Body of pancreas (tissue), 4 donors: ENCODE results near the gene ARPC5. TPM values are rescaled to one million over a fixed set of nuclear protein-coding genes. Genes with fewer than 3 reads are reported as not detected.

Experiments used
- ATAC-seq: fragments of 150-250 bp; one replicate; pipeline ENCODE4 v1.9.1; 2016
- DNase-seq, 4 donors: peaks; one replicate each; pipeline ENCODE4 v3.0.0-alpha.2; 2019
- H3K27ac ChIP-seq, 4 donors: fragments of 200-600 bp; sonication (generic); 1 replicate in 3 of 4; 2 replicates in 1 of 4; pipeline versions ENCODE4 v1.5.1 to v1.6.1; 2016 to 2019; ENCODE audit warnings: mild to moderate bottlenecking in 1 of 4, mixed read lengths in 1 of 4, moderate library complexity in 1 of 4
- H3K27me3 ChIP-seq, 2 donors: fragments of 200-600 bp; sonication (generic); one replicate each; pipeline ENCODE4 v1.6.0; 2016; ENCODE audit warnings: mild to moderate bottlenecking in 1 of 2
- H3K36me3 ChIP-seq, 2 donors: fragments of 200-600 bp; sonication (generic); replicated peaks in 1 of 2; 2 replicates each; pipeline ENCODE4 v1.5.1; 2016; ENCODE audit warnings: low read depth in 2 of 2; ENCODE audit not compliant: insufficient read depth in 1 of 2
- H3K4me1 ChIP-seq: fragments of 200-600 bp; sonication (generic); one replicate; pipeline ENCODE4 v1.6.0; 2016
- H3K4me3 ChIP-seq, 2 donors: fragments of 200-600 bp; sonication (generic); 1 replicate in 1 of 2; 2 replicates in 1 of 2; pipeline ENCODE4 v1.5.1; 2016 to 2019
- H3K9me3 ChIP-seq, 3 donors: fragments of 200-600 bp; sonication (generic); 1 replicate in 2 of 3; 2 replicates in 1 of 3; pipeline ENCODE4 v1.5.1; 2016
- POLR2A ChIP-seq, 3 donors: fragments of 450-650 bp; IDR thresholded peaks; one replicate each; pipeline ENCODE4 v1.6.1; 2016; ENCODE audit warnings: antibody characterized with exemption in 3 of 3, mild to moderate bottlenecking in 2 of 3
- WGBS, 2 donors: methylation state at CpG; one replicate each; pipeline ENCODE4 v1.1.5; 2017; 5-methylcytosine and 5-hydroxymethylcytosine counted together
- intact Hi-C: fragments of 100-400 bp; cut with DNase I; formaldehyde crosslinking; loops from one replicate; pipeline ENCODE4 v1.15.1; 2023
- total RNA-seq, 2 donors: library from RNA; depleted of rRNA; stranded (reverse); fragments of >200 nt; gene quantifications; one replicate each; pipeline ENCODE4 v1.1.0, GENCODE V29; 2016
- TF ChIP-seq, protein P1 (sequence below), 7 experiments: fragments of 450-650 bp in 4 of 7; fragments of 200-600 bp in 3 of 7; sonication (generic) in 3 of 7; IDR thresholded peaks; one replicate each; pipeline ENCODE4 v1.5.1; 2016 to 2019; ENCODE audit warnings: antibody characterized with exemption in 7 of 7

The ARPC5 gene
- total RNA-seq, 2 donors from 2014 or later: 29.3 to 52.4 TPM

DNA sequence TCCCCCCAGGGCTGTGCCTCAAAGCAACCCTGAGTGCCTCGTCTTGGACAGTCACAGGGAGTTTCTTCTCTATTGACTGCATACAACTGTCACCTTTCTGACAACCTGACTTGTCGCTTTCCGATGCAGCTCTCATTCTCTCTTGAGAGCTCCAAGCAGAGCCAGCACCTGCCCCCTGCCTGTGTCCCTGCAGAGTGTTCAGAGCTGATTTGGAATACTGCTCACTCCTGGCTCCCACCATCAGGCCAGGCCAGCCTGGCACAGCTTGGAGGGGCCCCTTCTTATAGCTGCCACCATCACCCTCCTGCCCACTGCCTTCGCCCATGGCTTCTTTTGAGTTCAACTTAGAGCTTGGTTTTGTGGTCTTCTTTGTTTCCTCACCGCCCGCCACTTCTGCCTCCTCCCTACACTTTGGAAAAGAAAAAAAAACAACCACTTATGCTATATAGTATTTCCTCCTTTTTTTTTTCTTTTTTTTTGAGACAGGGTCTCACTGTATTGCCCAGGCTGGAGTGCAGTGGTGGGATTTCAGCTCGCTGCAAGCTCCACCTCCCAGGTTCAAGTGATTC, 57.6 kb downstream of the ARPC5 start:
- Histone ChIP-seq H3K4me1 (no peaks in the 10 kb centered on the region), H3K27me3 (no peaks in the 10 kb centered on the region), H3K27ac (no peak overlapping the region), H3K4me3 (no peak overlapping the region), H3K36me3 (no peaks in the 10 kb centered on the region), H3K9me3 (no peaks in the 10 kb centered on the region)
- no peak for TF ChIP-seq POLR2A (IDR thresholded peaks at IDR 0.05)
- TF ChIP-seq, protein P1, sequence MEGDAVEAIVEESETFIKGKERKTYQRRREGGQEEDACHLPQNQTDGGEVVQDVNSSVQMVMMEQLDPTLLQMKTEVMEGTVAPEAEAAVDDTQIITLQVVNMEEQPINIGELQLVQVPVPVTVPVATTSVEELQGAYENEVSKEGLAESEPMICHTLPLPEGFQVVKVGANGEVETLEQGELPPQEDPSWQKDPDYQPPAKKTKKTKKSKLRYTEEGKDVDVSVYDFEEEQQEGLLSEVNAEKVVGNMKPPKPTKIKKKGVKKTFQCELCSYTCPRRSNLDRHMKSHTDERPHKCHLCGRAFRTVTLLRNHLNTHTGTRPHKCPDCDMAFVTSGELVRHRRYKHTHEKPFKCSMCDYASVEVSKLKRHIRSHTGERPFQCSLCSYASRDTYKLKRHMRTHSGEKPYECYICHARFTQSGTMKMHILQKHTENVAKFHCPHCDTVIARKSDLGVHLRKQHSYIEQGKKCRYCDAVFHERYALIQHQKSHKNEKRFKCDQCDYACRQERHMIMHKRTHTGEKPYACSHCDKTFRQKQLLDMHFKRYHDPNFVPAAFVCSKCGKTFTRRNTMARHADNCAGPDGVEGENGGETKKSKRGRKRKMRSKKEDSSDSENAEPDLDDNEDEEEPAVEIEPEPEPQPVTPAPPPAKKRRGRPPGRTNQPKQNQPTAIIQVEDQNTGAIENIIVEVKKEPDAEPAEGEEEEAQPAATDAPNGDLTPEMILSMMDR (IDR thresholded peaks at IDR 0.05): no peak
- intact Hi-C loops: no loop called here
- ATAC-seq (no peak), DNase-seq (no peak)
- 77 to 88% methylated on average over 7 of the region's 7 CpGs for WGBS, 2 donors

DNA sequence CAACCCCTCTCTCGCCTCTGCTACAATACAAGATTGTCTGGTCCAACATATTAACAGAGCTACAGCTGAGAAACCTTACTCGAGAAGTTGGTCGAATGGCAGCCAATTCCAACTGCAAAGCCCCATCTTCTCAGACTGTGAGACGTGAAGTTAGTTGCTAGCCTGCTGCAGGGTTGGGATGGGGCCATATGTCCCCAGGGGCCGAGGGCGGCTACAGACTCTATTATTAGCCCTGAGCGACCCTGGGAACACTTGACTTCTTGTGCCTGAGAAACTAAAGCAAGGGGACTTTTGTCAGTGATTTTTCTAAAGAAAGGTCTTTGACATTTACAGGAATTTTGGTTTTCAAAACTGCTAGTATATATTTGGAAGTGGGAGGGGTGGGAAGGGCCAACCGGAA, 59.0 kb downstream of the ARPC5 start:
- no peak for ATAC-seq
- intact Hi-C loops: no loop called here
- Histone ChIP-seq H3K4me1 (no peaks in the 10 kb centered on the region), H3K36me3 (no peaks in the 10 kb centered on the region), H3K27me3 (no peaks in the 10 kb centered on the region), H3K9me3 (no peaks in the 10 kb centered on the region), H3K4me3 (no peak overlapping the region), H3K27ac (no peak overlapping the region)
- TF ChIP-seq POLR2A (IDR thresholded peaks at IDR 0.05): no peak
- TF ChIP-seq, protein P1 (IDR thresholded peaks at IDR 0.05): no peak
- DNase-seq: no peak
- 58 to 69% methylated on average over 8 of the region's 8 CpGs for WGBS, 2 donors

DNA sequence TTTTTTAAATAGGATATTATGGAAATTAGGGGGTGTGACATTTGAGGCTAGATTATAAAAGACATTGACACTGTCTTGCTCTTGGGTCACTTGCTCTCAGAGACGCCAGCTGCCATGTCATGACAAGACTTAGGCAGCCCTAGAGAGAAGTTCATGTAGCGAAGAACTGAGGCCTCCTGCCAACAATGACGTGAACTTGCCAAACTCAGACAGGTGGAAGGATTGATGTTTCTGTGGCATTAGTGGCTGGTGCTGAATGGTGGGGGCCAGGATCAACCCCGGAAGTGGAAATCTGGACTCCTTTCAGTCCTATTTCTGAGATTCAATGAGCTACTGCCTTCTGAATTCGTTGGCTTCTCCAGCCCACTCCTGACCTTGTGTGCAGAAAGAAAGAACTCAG, 60.0 kb downstream of the ARPC5 start:
- Histone ChIP-seq H3K9me3 (no peaks in the 10 kb centered on the region), H3K4me1 (no peaks in the 10 kb centered on the region), H3K27me3 (no peaks in the 10 kb centered on the region), H3K4me3 (no peak overlapping the region), H3K36me3 (no peaks in the 10 kb centered on the region), H3K27ac (no peak overlapping the region)
- intact Hi-C loops: no loop called here
- ATAC-seq (no peak), DNase-seq (no peak)
- 73 to 74% methylated on average over 5 of the region's 5 CpGs for WGBS, 2 donors
- TF ChIP-seq, protein P1 (IDR thresholded peaks at IDR 0.05): no peak
- TF ChIP-seq POLR2A (IDR thresholded peaks at IDR 0.05): no peak

DNA sequence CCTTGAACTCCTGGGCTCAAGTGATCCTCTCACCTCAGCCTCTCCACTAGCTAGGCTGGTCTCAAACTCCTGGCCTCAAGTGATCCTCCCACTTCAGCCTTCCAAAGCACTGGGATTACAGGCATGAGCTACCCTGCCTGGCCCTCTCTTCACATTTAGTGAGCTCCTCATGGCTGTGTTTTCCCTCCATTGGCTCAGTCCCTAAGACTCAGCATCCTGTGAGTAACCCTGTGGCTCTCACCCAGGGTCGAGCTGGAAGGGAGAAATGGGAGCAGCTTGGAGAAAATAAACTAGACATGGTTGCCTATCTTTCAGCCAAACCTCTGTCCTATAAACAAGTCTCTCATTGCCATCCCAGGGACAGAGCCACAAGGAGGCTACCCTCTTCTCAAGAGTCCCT, 62.9 kb downstream of the ARPC5 start:
- H3K36me3 ChIP-seq: no peaks in the 10 kb centered on the region
- ATAC-seq (no peak), DNase-seq (no peak)
- no peaks in the 10 kb centered on the region for H3K27me3 ChIP-seq
- H3K9me3 ChIP-seq: no peaks in the 10 kb centered on the region
- H3K4me1 ChIP-seq: peaks cover 8% of the 10 kb centered on the region
- no peak overlapping the region for H3K4me3 ChIP-seq
- 50 to 58% methylated on average over 1 of the region's 1 CpG for WGBS, 2 donors
- intact Hi-C loops: no loop called here
- no peak overlapping the region for H3K27ac ChIP-seq
- TF ChIP-seq, protein P1 (IDR thresholded peaks at IDR 0.05): no peak
- no peak for TF ChIP-seq POLR2A (IDR thresholded peaks at IDR 0.05)

DNA sequence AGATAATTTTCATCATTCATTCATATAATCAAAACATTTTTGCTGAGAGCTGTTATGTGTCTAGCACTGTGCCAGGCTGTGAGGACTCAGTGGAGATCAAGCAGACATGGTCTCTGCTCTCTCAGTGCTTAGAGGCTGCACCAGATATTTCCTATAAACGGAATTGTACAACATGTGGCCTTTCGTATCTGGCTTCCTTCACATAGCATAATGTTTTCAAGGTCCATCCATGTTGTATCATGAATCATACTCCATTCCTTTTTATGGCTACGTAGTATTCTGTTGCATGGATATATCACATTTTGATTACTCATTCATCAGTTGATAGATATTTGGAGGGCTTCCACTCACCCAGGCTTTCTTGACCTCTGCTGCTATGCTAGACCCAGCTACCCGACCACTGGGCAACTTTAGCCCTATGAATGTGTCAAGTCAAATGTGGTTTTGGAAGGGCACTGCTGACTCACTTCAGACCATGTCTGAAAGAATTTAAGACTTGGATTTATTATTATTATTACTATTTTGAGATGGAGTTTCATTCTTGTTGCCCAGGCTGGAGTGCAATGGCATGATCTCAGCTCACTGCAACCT, 63.8 kb downstream of the ARPC5 start:
- H3K4me1 ChIP-seq: peaks cover 8% of the 10 kb centered on the region
- intact Hi-C loops: no loop called here
- ATAC-seq (no peak), DNase-seq (no peak)
- no peaks in the 10 kb centered on the region for H3K36me3 ChIP-seq
- no peak overlapping the region for H3K4me3 ChIP-seq
- no peaks in the 10 kb centered on the region for H3K27me3 ChIP-seq
- H3K27ac ChIP-seq: no peak overlapping the region
- no peaks in the 10 kb centered on the region for H3K9me3 ChIP-seq
- WGBS, 2 donors: 69 to 86% methylated on average over 4 of the region's 4 CpGs
- no peak for TF ChIP-seq POLR2A (IDR thresholded peaks at IDR 0.05)
- TF ChIP-seq, protein P1 (IDR thresholded peaks at IDR 0.05): no peak
